ENCODE results near the gene NUP210.

NUP210 gene

GRCh38 chr3:13314877-13315276 lies 105.2 kb downstream of the NUP210 start:
- ChIA-PET CTCF (no interaction called here), POLR2A (no interaction called here)
- no peak for TF ChIP-seq FOXA1 (IDR thresholded peaks at IDR 0.05)
- no peak for TF ChIP-seq L3MBTL2 (conservative IDR thresholded peaks at IDR 0.05)
- no peak for TF ChIP-seq ARNT (IDR thresholded peaks at IDR 0.05)
- TF ChIP-seq SUZ12 (IDR thresholded peaks at IDR 0.05), result no peak
- TF ChIP-seq NFRKB (IDR thresholded peaks at IDR 0.05), result no peak
- no peak for TF ChIP-seq CTBP1 (IDR thresholded peaks at IDR 0.05; ENCODE audit: borderline replicate concordance)
- TF ChIP-seq FOXK2 (IDR thresholded peaks at IDR 0.05), result no peak
- no peak for TF ChIP-seq SP1 (IDR thresholded peaks at IDR 0.05)
- TF ChIP-seq ZNF384 (IDR thresholded peaks at IDR 0.05), result no peak
- no peak for DNase-seq (ENCODE audit: extremely low spot score)

GRCh38 chr3:13313813-13314212 lies 106.3 kb downstream of the NUP210 start:
- TF ChIP-seq CTBP1 (IDR thresholded peaks at IDR 0.05; ENCODE audit: borderline replicate concordance), result no peak
- no peak for TF ChIP-seq ELF4 (IDR thresholded peaks at IDR 0.05)
- no peak for TF ChIP-seq ZNF384 (IDR thresholded peaks at IDR 0.05)
- no peak for TF ChIP-seq LEF1 (IDR thresholded peaks at IDR 0.05; ENCODE audit: borderline replicate concordance)
- no peak for TF ChIP-seq BHLHE40 (IDR thresholded peaks at IDR 0.05; ENCODE audit: borderline replicate concordance)
- TF ChIP-seq TARDBP (IDR thresholded peaks at IDR 0.05), result no peak
- no peak for TF ChIP-seq PKNOX1 (IDR thresholded peaks at IDR 0.05)
- TF ChIP-seq FOXK2 (IDR thresholded peaks at IDR 0.05), result no peak
- TF ChIP-seq L3MBTL2 (conservative IDR thresholded peaks at IDR 0.05), result no peak
- TF ChIP-seq FOXA1 (IDR thresholded peaks at IDR 0.05), result no peak
- no peak for TF ChIP-seq FOXM1 (IDR thresholded peaks at IDR 0.05; ENCODE audit: borderline replicate concordance)
- no peak for TF ChIP-seq SP1 (IDR thresholded peaks at IDR 0.05)
- TF ChIP-seq NFRKB (IDR thresholded peaks at IDR 0.05), result no peak
- no peak for TF ChIP-seq ARNT (IDR thresholded peaks at IDR 0.05)
- no peak for TF ChIP-seq HDGF (IDR thresholded peaks at IDR 0.05; ENCODE audit: borderline replicate concordance)
- TF ChIP-seq SUZ12 (IDR thresholded peaks at IDR 0.05), result no peak
- CTCF ChIA-PET, result interaction anchor here (0.7 kb wide), 1 partner anchor 287 kb away, joined by 3 read pairs; no protein-coding TSS in a partner anchor
- POLR2A ChIA-PET, result no interaction called here
- DNase-seq (ENCODE audit: extremely low spot score), result no peak

- ChIA-PET POLR2A (no interaction called here), CTCF (no interaction called here)
- no peak for DNase-seq (ENCODE audit: extremely low spot score)
- TF ChIP-seq TARDBP (IDR thresholded peaks at IDR 0.05) (no peak), SP1 (IDR thresholded peaks at IDR 0.05) (no peak), FOXA1 (IDR thresholded peaks at IDR 0.05) (no peak), BHLHE40 (IDR thresholded peaks at IDR 0.05; ENCODE audit: borderline replicate concordance) (no peak), SUZ12 (IDR thresholded peaks at IDR 0.05) (no peak), CTBP1 (IDR thresholded peaks at IDR 0.05; ENCODE audit: borderline replicate concordance) (no peak), FOXM1 (IDR thresholded peaks at IDR 0.05; ENCODE audit: borderline replicate concordance) (no peak), ARNT (IDR thresholded peaks at IDR 0.05) (no peak), PKNOX1 (IDR thresholded peaks at IDR 0.05) (no peak), L3MBTL2 (conservative IDR thresholded peaks at IDR 0.05) (no peak), LEF1 (IDR thresholded peaks at IDR 0.05; ENCODE audit: borderline replicate concordance) (no peak), ELF4 (IDR thresholded peaks at IDR 0.05) (no peak), NFRKB (IDR thresholded peaks at IDR 0.05) (no peak), HDGF (IDR thresholded peaks at IDR 0.05; ENCODE audit: borderline replicate concordance) (no peak), FOXK2 (IDR thresholded peaks at IDR 0.05) (no peak), ZNF384 (IDR thresholded peaks at IDR 0.05) (no peak)
These were observed 111.1 kb downstream of the NUP210 start for GRCh38 chr3:13309004-13309403.

GRCh38 chr3:13308380-13308801 lies 111.7 kb downstream of the NUP210 start:
- ChIA-PET POLR2A (no interaction called here), CTCF (no interaction called here)

GRCh38 chr3:13307041-13307440 lies 113.1 kb downstream of the NUP210 start:
- POLR2A ChIA-PET, result no interaction called here
- CTCF ChIA-PET, result no interaction called here
- TF ChIP-seq PKNOX1 (IDR thresholded peaks at IDR 0.05) (no peak), HDGF (IDR thresholded peaks at IDR 0.05; ENCODE audit: borderline replicate concordance) (no peak), ZNF384 (IDR thresholded peaks at IDR 0.05) (no peak), ELF4 (IDR thresholded peaks at IDR 0.05) (no peak), FOXM1 (IDR thresholded peaks at IDR 0.05; ENCODE audit: borderline replicate concordance) (no peak), FOXA1 (IDR thresholded peaks at IDR 0.05) (no peak), NFRKB (IDR thresholded peaks at IDR 0.05) (no peak), BHLHE40 (IDR thresholded peaks at IDR 0.05; ENCODE audit: borderline replicate concordance) (no peak), SUZ12 (IDR thresholded peaks at IDR 0.05) (no peak), TARDBP (IDR thresholded peaks at IDR 0.05) (no peak), LEF1 (IDR thresholded peaks at IDR 0.05; ENCODE audit: borderline replicate concordance) (no peak), FOXK2 (IDR thresholded peaks at IDR 0.05) (no peak), SP1 (IDR thresholded peaks at IDR 0.05) (no peak), L3MBTL2 (conservative IDR thresholded peaks at IDR 0.05) (no peak), CTBP1 (IDR thresholded peaks at IDR 0.05; ENCODE audit: borderline replicate concordance) (no peak), ARNT (IDR thresholded peaks at IDR 0.05) (no peak)
- no peak for DNase-seq (ENCODE audit: extremely low spot score)

More at GRCh38 chr3:13308380-13308801, 111.7 kb downstream of the NUP210 start:
- no peak for TF ChIP-seq CTBP1 (IDR thresholded peaks at IDR 0.05; ENCODE audit: borderline replicate concordance)
- no peak for TF ChIP-seq SUZ12 (IDR thresholded peaks at IDR 0.05)
- no peak for TF ChIP-seq TARDBP (IDR thresholded peaks at IDR 0.05)
- TF ChIP-seq SP1 (IDR thresholded peaks at IDR 0.05), result no peak
- no peak for TF ChIP-seq ELF4 (IDR thresholded peaks at IDR 0.05)
- no peak for TF ChIP-seq FOXK2 (IDR thresholded peaks at IDR 0.05)
- no peak for TF ChIP-seq L3MBTL2 (conservative IDR thresholded peaks at IDR 0.05)
- TF ChIP-seq BHLHE40 (IDR thresholded peaks at IDR 0.05; ENCODE audit: borderline replicate concordance), result no peak
- no peak for TF ChIP-seq HDGF (IDR thresholded peaks at IDR 0.05; ENCODE audit: borderline replicate concordance)
- no peak for TF ChIP-seq LEF1 (IDR thresholded peaks at IDR 0.05; ENCODE audit: borderline replicate concordance)
- TF ChIP-seq FOXA1 (IDR thresholded peaks at IDR 0.05), result no peak
- no peak for TF ChIP-seq PKNOX1 (IDR thresholded peaks at IDR 0.05)
- peak; percentile 73 for DNase-seq (ENCODE audit: extremely low spot score)

Measured in HEK293T (cell line).